ENCODE measurements around the gene ASCL1. TPM values are rescaled to one million over a fixed set of nuclear protein-coding genes. Genes with fewer than 3 reads are reported as not detected.

Gene ASCL1
- polyA plus RNA-seq, 2 of the 4 experiments (the other 2 are of a cell fraction): 0.05 TPM; not detected in 1

GRCh38 chr12:102950107-102950949 is 7.1 kb upstream of the ASCL1 start:
- ChIA-PET POLR2A (no interaction called here), CTCF (interaction anchor here (0.6 to 4.9 kb wide), 5 partner anchors 9 to 597 kb away, joined by 3 to 56 read pairs (median 6); no protein-coding TSS in a partner anchor)
- Histone ChIP-seq H3K4me2 (peak overlapping the region; percentile 29; the same call in 2 of the 3 replicates), H3K27ac (no peak overlapping the region), H3K4me3 (no peak overlapping the region), H3K9me3 (no peaks in the 10 kb centered on the region), H3K4me1 (no peaks in the 10 kb centered on the region)
- peak; percentile 57 to 73; a peak in 5 of 6 replicates for ATAC-seq
- TF ChIP-seq RFX5 (IDR thresholded peaks at IDR 0.05) (no peak), MAX (IDR thresholded peaks at IDR 0.05) (0 out of 2 replicates have a peak, but pooled peaks have one; percentile 17), RARB (CRISPR knock-in tag; IDR thresholded peaks at IDR 0.05) (no peak), JUNB (IDR thresholded peaks at IDR 0.05) (no peak)
- FAIRE-seq: no peak
- 32% methylated on average over 37 of the region's 37 CpGs for WGBS (ENCODE audit: missing lambda C conversion rate)
- DNase-seq (ENCODE audit: low read depth in 1 of 2, low spot score in 1 of 2): peak in 1 of 2 experiments; percentile 32

GRCh38 chr12:102950950-102951619 is 6.4 kb upstream of the ASCL1 start:
- FAIRE-seq (no peak), DNase-seq (ENCODE audit: low read depth in 1 of 2, low spot score in 1 of 2) (no peak), ATAC-seq (no peak)
- Histone ChIP-seq H3K27ac (no peak overlapping the region), H3K4me3 (no peak overlapping the region), H3K4me1 (no peaks in the 10 kb centered on the region), H3K4me2 (no peak overlapping the region; the same call in 2 of the 3 replicates), H3K9me3 (no peaks in the 10 kb centered on the region)
- ChIA-PET POLR2A (no interaction called here), CTCF (interaction anchor here (4.9 kb wide), 1 partner anchor 596 kb away, joined by 56 read pairs; no protein-coding TSS in a partner anchor)
- TF ChIP-seq CEBPB (IDR thresholded peaks at IDR 0.05) (no peak), POLR2A (IDR thresholded peaks at IDR 0.05; ENCODE audit: low read length) (no peak), JUNB (IDR thresholded peaks at IDR 0.05) (no peak), ZFP36 (IDR thresholded peaks at IDR 0.05; ENCODE audit: borderline replicate concordance, partially characterized antibody) (no peak)
- TF ChIP-seq, protein P1, sequence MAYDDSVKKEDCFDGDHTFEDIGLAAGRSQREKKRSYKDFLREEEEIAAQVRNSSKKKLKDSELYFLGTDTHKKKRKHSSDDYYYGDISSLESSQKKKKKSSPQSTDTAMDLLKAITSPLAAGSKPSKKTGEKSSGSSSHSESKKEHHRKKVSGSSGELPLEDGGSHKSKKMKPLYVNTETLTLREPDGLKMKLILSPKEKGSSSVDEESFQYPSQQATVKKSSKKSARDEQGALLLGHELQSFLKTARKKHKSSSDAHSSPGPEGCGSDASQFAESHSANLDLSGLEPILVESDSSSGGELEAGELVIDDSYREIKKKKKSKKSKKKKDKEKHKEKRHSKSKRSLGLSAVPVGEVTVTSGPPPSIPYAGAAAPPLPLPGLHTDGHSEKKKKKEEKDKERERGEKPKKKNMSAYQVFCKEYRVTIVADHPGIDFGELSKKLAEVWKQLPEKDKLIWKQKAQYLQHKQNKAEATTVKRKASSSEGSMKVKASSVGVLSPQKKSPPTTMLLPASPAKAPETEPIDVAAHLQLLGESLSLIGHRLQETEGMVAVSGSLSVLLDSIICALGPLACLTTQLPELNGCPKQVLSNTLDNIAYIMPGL (CRISPR knock-in tag; IDR thresholded peaks at IDR 0.05; ENCODE audit: borderline replicate concordance): no peak
- whole genome bisulfite sequencing (ENCODE audit: missing lambda C conversion rate): 72% methylated on average over 21 of the region's 21 CpGs

DNA sequence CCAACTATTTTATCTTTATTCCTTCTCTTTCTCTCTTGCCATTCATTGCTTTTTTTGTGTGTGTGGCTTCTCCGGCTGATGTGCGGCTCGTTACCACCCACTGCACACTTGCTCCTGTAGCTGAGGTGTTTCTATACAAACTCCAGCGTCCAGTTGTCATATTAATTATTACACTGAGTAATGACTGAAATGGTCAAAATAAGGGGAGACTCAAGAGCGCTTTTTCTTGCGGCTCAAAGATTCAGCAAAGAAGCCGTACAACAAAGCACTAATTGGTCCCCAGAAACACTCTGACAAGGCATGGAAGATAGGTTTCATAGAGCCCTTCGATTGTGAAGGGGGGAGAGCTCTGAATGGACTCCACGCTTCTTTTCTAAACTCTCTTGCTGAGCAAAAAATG is 5.6 kb upstream of the ASCL1 start:
- no peak for DNase-seq (ENCODE audit: low read depth in 1 of 2, low spot score in 1 of 2)
- Histone ChIP-seq H3K4me3 (no peak overlapping the region), H3K4me1 (no peaks in the 10 kb centered on the region), H3K9me3 (no peaks in the 10 kb centered on the region), H3K27ac (no peak overlapping the region), H3K4me2 (no peak overlapping the region)
- POLR2A ChIA-PET: no interaction called here
- CTCF ChIA-PET: interaction anchor here (4.9 kb wide), 1 partner anchor 596 kb away, joined by 56 read pairs; no protein-coding TSS in a partner anchor
- ATAC-seq: no peak
- FAIRE-seq: no peak
- 65% methylated on average over 9 of the region's 9 CpGs for WGBS (ENCODE audit: missing lambda C conversion rate)
- TF ChIP-seq FOSL2 (IDR thresholded peaks at IDR 0.05) (no peak), FOSL2 (CRISPR knock-in tag; IDR thresholded peaks at IDR 0.05) (no peak), POLR2AphosphoS2 (conservative IDR thresholded peaks at IDR 0.05; ENCODE audit: low read length) (no peak), EP300 (IDR thresholded peaks at IDR 0.05) (no peak), JUNB (IDR thresholded peaks at IDR 0.05) (no peak), MAZ (IDR thresholded peaks at IDR 0.05; ENCODE audit: borderline replicate concordance, low read depth, low read length) (no peak), MAX (IDR thresholded peaks at IDR 0.05) (no peak), HOXA7 (CRISPR knock-in tag; IDR thresholded peaks at IDR 0.05) (no peak), CBX2 (IDR thresholded peaks at IDR 0.05; ENCODE audit: borderline replicate concordance, low read depth) (no peak), USF2 (IDR thresholded peaks at IDR 0.05) (no peak), FOXS1 (CRISPR knock-in tag; IDR thresholded peaks at IDR 0.05) (no peak), SREBF2 (IDR thresholded peaks at IDR 0.05) (no peak), ZSCAN20 (CRISPR knock-in tag; IDR thresholded peaks at IDR 0.05) (no peak), RFX5 (IDR thresholded peaks at IDR 0.05) (no peak), ELK1 (IDR thresholded peaks at IDR 0.05; ENCODE audit: low read depth, low read length) (no peak), TP53 (CRISPR knock-in tag; IDR thresholded peaks at IDR 0.05) (no peak), CBX8 (IDR thresholded peaks at IDR 0.05) (no peak), RCOR1 (IDR thresholded peaks at IDR 0.05; ENCODE audit: low read depth, low read length) (no peak), RAD21 (conservative IDR thresholded peaks at IDR 0.05 in 1 of 2, IDR thresholded peaks at IDR 0.05 in 1 of 2) (no peak)
- TF ChIP-seq, protein P1 (CRISPR knock-in tag; IDR thresholded peaks at IDR 0.05; ENCODE audit: borderline replicate concordance): no peak
- TF ChIP-seq, protein P2, sequence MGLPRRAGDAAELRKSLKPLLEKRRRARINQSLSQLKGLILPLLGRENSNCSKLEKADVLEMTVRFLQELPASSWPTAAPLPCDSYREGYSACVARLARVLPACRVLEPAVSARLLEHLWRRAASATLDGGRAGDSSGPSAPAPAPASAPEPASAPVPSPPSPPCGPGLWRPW (IDR thresholded peaks at IDR 0.05): no peak
